GM12865 (cell line): ENCODE measurements around the gene SEMA5A.

Experiments used
- DNase-seq: peaks from one replicate; pipeline ENCODE4 v3.0.0; 2010; ENCODE audit warnings: low read depth
- H3K4me3 ChIP-seq: 2 replicates; pipeline ENCODE4 v1.5.1; 2011; ENCODE audit warnings: mild to moderate bottlenecking, low read depth, low read length, control low read depth
- TF ChIP-seq, protein P1 (sequence below): IDR thresholded peaks from 2 replicates; pipeline ENCODE4 v1.5.1; 2011; ENCODE audit warnings: low read length, control low read depth, low read depth, inconsistent platforms; ENCODE audit not compliant: insufficient read depth; ENCODE audit errors: missing control alignments

SEMA5A gene

DNA sequence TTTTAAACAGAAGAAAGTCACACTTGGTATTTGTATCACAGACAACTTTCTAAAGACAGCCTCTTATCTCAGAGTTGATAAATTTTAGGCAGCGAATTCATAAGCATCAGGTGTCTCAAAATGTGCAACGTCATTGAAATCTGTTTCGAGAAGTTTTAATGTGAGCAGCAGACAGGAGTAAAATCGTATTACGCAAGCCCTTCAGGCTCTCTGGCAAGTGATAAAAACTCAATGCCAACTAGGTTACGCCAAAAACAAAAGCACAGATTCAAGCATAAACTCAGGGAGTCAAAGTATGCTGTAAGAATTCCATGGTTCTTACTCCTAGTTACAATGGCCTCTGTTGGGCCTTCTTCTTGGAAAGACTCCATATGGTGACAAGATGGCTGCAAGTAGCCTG, 244.7 kb downstream of the SEMA5A start:
- DNase-seq = no peak
- H3K4me3 ChIP-seq = no peak overlapping the region
- TF ChIP-seq, protein P1, sequence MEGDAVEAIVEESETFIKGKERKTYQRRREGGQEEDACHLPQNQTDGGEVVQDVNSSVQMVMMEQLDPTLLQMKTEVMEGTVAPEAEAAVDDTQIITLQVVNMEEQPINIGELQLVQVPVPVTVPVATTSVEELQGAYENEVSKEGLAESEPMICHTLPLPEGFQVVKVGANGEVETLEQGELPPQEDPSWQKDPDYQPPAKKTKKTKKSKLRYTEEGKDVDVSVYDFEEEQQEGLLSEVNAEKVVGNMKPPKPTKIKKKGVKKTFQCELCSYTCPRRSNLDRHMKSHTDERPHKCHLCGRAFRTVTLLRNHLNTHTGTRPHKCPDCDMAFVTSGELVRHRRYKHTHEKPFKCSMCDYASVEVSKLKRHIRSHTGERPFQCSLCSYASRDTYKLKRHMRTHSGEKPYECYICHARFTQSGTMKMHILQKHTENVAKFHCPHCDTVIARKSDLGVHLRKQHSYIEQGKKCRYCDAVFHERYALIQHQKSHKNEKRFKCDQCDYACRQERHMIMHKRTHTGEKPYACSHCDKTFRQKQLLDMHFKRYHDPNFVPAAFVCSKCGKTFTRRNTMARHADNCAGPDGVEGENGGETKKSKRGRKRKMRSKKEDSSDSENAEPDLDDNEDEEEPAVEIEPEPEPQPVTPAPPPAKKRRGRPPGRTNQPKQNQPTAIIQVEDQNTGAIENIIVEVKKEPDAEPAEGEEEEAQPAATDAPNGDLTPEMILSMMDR = no peak

DNA sequence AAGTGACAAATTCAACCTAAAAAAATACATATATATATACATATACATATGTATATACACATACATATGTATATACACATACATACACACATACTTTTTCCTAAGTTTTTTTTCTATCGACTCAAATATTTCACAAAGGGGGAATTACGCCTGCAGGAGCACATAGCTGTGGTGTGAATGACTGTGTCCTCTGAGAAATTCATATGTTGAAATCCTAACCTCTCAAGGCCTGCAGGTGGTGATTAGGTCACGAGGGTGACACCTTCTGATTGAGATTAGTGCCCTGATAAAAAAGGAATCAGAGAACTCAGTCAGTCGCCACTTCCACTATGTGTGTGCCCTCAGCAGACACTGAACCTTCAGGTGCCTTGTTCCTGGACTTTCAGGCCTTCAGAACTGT, 248.7 kb downstream of the SEMA5A start:
- TF ChIP-seq, protein P1 = no peak
- H3K4me3 ChIP-seq = no peak overlapping the region
- DNase-seq = no peak

DNA sequence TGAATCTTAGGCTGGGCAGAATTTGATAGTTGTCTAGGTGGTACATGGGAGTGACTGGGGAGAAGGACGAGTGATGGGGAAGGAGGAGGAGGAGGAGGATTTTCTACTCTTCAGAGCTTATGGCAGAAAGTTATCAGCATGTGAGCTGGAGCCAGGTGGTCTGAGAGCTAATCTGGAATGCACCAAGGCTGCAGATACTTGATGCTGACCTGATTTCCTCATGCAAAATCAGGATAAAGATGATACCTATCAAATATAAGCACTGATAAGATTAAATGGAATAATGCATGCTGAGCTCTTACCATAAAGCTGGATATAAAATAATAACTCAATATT, 250.4 kb downstream of the SEMA5A start:
- TF ChIP-seq, protein P1 = no peak
- no peak for DNase-seq

DNA sequence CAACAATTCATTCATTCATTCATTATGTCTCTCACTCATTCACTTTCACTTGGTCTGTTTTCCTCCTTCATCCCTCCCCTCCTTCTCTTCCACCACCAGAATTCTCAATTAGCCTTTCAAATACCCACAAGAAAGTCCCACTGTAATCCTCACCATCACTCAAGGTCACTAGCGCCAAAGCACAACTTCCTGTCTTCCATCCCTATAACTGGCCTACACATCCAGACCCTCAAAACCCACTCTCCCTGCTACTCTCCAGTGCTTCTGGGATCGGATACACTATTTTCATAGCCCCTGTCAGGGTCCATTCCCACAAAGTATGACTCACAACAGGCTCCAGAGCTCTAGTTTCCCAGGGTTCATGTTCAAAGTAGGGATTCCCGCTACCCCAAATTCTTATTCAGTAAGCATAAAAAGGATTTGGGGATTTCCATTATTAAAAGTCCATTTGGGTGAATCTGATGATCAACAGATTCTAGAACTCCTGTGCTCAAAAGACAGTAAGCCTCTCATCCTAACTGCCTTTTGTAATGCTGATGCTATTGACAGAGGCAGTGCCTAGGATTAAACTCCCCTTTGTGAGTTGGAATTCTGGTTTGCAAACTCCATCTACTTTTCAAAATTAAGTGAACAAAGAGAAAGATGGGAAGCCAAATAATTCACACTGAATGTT, 250.9 kb downstream of the SEMA5A start:
- TF ChIP-seq, protein P1 = no peak
- DNase-seq = no peak
- H3K4me3 ChIP-seq = no peak overlapping the region

More for the DNA sequence above, 250.4 kb downstream of the SEMA5A start:
- H3K4me3 ChIP-seq = no peak overlapping the region

DNA sequence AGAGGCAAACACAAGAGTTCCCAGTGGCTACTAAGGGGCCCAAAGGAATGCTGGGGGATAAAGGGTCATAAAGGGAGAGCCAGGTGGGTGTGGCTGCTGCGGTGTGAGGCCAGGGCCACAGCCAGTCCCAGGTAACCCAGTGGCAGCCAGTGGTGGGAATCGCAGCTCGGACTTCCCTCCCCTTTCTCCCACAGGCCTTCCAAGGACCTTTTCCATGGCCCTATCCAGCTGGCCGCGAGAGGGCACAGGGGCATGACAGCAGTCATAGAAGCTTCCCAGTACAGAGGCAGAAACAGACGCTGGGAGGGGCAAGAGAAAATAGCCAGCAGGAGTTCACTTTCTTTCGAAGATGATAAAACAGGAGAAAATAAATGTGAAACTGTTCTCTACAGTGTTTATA, 257.6 kb downstream of the SEMA5A start:
- H3K4me3 ChIP-seq = no peak overlapping the region
- TF ChIP-seq, protein P1 = no peak
- no peak for DNase-seq

DNA sequence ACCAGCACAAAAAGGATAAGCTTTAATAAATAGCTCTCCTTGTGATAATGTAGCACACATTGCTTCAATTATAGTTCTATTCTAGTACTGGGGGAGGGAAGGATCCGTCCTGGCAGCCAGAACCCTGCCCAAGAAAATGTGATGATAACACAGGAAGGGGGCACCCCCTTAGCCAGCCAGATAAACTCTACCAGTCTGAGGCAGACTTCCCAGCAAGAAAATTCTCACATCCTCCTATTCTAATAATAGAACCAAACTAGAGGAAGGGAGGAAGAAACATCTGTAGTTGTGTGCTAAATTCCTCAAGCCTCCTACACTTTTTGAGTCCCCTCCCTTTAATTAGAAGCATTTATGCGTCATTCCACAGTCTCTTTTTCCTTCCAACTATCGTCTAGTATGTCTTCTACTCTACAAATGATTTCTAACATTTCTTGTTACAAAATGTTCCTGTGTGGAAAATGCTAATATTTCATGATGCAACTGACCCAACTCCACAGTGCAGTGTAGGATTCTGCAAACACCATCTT, 261.0 kb downstream of the SEMA5A start:
- no peak overlapping the region for H3K4me3 ChIP-seq
- TF ChIP-seq, protein P1 = no peak
- DNase-seq = no peak

DNA sequence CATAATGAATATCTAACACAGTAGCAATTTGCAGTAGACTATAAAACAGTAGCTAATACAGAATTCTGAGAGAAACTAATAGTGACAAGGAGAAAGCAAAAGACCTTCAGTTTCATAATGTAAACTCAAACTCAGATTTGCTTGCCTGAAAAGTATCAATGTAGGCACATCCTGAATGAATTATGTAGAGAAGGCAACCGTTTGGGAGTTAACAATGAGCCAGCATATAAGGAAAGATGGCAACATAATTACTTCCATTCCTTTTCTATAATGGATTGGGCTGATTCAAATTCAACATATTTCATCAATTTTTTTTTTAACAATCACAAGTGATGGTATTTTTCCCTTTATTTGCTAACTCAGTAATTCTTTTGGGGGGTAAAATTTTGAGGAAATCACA, 261.6 kb downstream of the SEMA5A start:
- H3K4me3 ChIP-seq = no peak overlapping the region
- TF ChIP-seq, protein P1 = no peak
- DNase-seq = no peak
